ENCODE measurements around the gene CFAP300.

The CFAP300 gene

GRCh38 chr11:102014756-102015155, 32.5 kb upstream of the CFAP300 start:
- no peak for DNase-seq (ENCODE audit: insufficient read length, low spot score)
- no peak for TF ChIP-seq POLR2A (IDR thresholded peaks at IDR 0.05; ENCODE audit: low read depth, low read length)
- no peak for TF ChIP-seq TAF1 (IDR thresholded peaks at IDR 0.05; ENCODE audit: low read depth, low read length)
- no peak for TF ChIP-seq POLR2AphosphoS5 (IDR thresholded peaks at IDR 0.05; ENCODE audit: low read depth, low read length)
- TF ChIP-seq PAX5 (IDR thresholded peaks at IDR 0.05; ENCODE audit: insufficient read depth, low read length, severe bottlenecking) = no peak
- TF ChIP-seq SPI1 (IDR thresholded peaks at IDR 0.05; ENCODE audit: low read depth, low read length) = no peak
- TF ChIP-seq POU2F2 (IDR thresholded peaks at IDR 0.05; ENCODE audit: low read depth, low read length) = no peak
- no peak for FAIRE-seq

GRCh38 chr11:102017026-102017425, 30.2 kb upstream of the CFAP300 start:
- no peak for DNase-seq (ENCODE audit: insufficient read length, low spot score)
- TF ChIP-seq POLR2AphosphoS5 (IDR thresholded peaks at IDR 0.05; ENCODE audit: low read depth, low read length) (no peak), TAF1 (IDR thresholded peaks at IDR 0.05; ENCODE audit: low read depth, low read length) (no peak), PAX5 (IDR thresholded peaks at IDR 0.05; ENCODE audit: insufficient read depth, low read length, severe bottlenecking) (no peak), SPI1 (IDR thresholded peaks at IDR 0.05; ENCODE audit: low read depth, low read length) (no peak)

GRCh38 chr11:102026217-102026616, 21.0 kb upstream of the CFAP300 start:
- no peak for FAIRE-seq
- DNase-seq (ENCODE audit: insufficient read length, low spot score) = no peak
- TF ChIP-seq POLR2A (IDR thresholded peaks at IDR 0.05; ENCODE audit: low read depth, low read length) (no peak), TAF1 (IDR thresholded peaks at IDR 0.05; ENCODE audit: low read depth, low read length) (no peak), POU2F2 (IDR thresholded peaks at IDR 0.05; ENCODE audit: low read depth, low read length) (no peak), POLR2AphosphoS5 (IDR thresholded peaks at IDR 0.05; ENCODE audit: low read depth, low read length) (no peak), SPI1 (IDR thresholded peaks at IDR 0.05; ENCODE audit: low read depth, low read length) (no peak)

More at GRCh38 chr11:102017026-102017425, 30.2 kb upstream of the CFAP300 start:
- no peak for FAIRE-seq

GRCh38 chr11:102026959-102027358, 20.3 kb upstream of the CFAP300 start:
- FAIRE-seq = no peak
- TF ChIP-seq POLR2AphosphoS5 (IDR thresholded peaks at IDR 0.05; ENCODE audit: low read depth, low read length) (no peak), TAF1 (IDR thresholded peaks at IDR 0.05; ENCODE audit: low read depth, low read length) (no peak), POLR2A (IDR thresholded peaks at IDR 0.05; ENCODE audit: low read depth, low read length) (no peak), SPI1 (IDR thresholded peaks at IDR 0.05; ENCODE audit: low read depth, low read length) (no peak), POU2F2 (IDR thresholded peaks at IDR 0.05; ENCODE audit: low read depth, low read length) (no peak), PAX5 (IDR thresholded peaks at IDR 0.05; ENCODE audit: insufficient read depth, low read length, severe bottlenecking) (no peak)
- no peak for DNase-seq (ENCODE audit: insufficient read length, low spot score)

GRCh38 chr11:102036757-102037156, 10.5 kb upstream of the CFAP300 start:
- DNase-seq (ENCODE audit: insufficient read length, low spot score) (no peak), FAIRE-seq (no peak)
- TF ChIP-seq POLR2A (IDR thresholded peaks at IDR 0.05; ENCODE audit: low read depth, low read length) (no peak), PAX5 (IDR thresholded peaks at IDR 0.05; ENCODE audit: insufficient read depth, low read length, severe bottlenecking) (no peak), TAF1 (IDR thresholded peaks at IDR 0.05; ENCODE audit: low read depth, low read length) (no peak), SPI1 (IDR thresholded peaks at IDR 0.05; ENCODE audit: low read depth, low read length) (no peak), POU2F2 (IDR thresholded peaks at IDR 0.05; ENCODE audit: low read depth, low read length) (no peak), POLR2AphosphoS5 (IDR thresholded peaks at IDR 0.05; ENCODE audit: low read depth, low read length) (no peak)

- no peak for FAIRE-seq
- TF ChIP-seq SPI1 (IDR thresholded peaks at IDR 0.05; ENCODE audit: low read depth, low read length) = no peak
- no peak for TF ChIP-seq POLR2AphosphoS5 (IDR thresholded peaks at IDR 0.05; ENCODE audit: low read depth, low read length)
- TF ChIP-seq PAX5 (IDR thresholded peaks at IDR 0.05; ENCODE audit: insufficient read depth, low read length, severe bottlenecking) = no peak
- no peak for TF ChIP-seq POU2F2 (IDR thresholded peaks at IDR 0.05; ENCODE audit: low read depth, low read length)
- TF ChIP-seq TAF1 (IDR thresholded peaks at IDR 0.05; ENCODE audit: low read depth, low read length) = no peak
- TF ChIP-seq POLR2A (IDR thresholded peaks at IDR 0.05; ENCODE audit: low read depth, low read length) = no peak
Measured at GRCh38 chr11:102046841-102047240, 396 bp upstream of the CFAP300 start.

GRCh38 chr11:102050927-102051575, 3.8 kb downstream of the CFAP300 start:
- no peak for TF ChIP-seq SPI1 (IDR thresholded peaks at IDR 0.05; ENCODE audit: low read depth, low read length)
- no peak for TF ChIP-seq POLR2A (IDR thresholded peaks at IDR 0.05; ENCODE audit: low read depth, low read length)
- no peak for TF ChIP-seq POU2F2 (IDR thresholded peaks at IDR 0.05; ENCODE audit: low read depth, low read length)
- TF ChIP-seq PAX5 (IDR thresholded peaks at IDR 0.05; ENCODE audit: insufficient read depth, low read length, severe bottlenecking) = no peak
- TF ChIP-seq POLR2AphosphoS5 (IDR thresholded peaks at IDR 0.05; ENCODE audit: low read depth, low read length) = no peak
- TF ChIP-seq TAF1 (IDR thresholded peaks at IDR 0.05; ENCODE audit: low read depth, low read length) = no peak
- no peak for DNase-seq (ENCODE audit: insufficient read length, low spot score)
- FAIRE-seq = no peak

More at GRCh38 chr11:102046841-102047240, 396 bp upstream of the CFAP300 start:
- no peak for DNase-seq (ENCODE audit: insufficient read length, low spot score)

GRCh38 chr11:102061276-102061675, 14.0 kb downstream of the CFAP300 start:
- DNase-seq (ENCODE audit: insufficient read length, low spot score) = no peak
- TF ChIP-seq POU2F2 (IDR thresholded peaks at IDR 0.05; ENCODE audit: low read depth, low read length) = no peak
- TF ChIP-seq PAX5 (IDR thresholded peaks at IDR 0.05; ENCODE audit: insufficient read depth, low read length, severe bottlenecking) = no peak
- no peak for TF ChIP-seq SPI1 (IDR thresholded peaks at IDR 0.05; ENCODE audit: low read depth, low read length)
- no peak for TF ChIP-seq TAF1 (IDR thresholded peaks at IDR 0.05; ENCODE audit: low read depth, low read length)
- no peak for TF ChIP-seq POLR2AphosphoS5 (IDR thresholded peaks at IDR 0.05; ENCODE audit: low read depth, low read length)
- no peak for TF ChIP-seq POLR2A (IDR thresholded peaks at IDR 0.05; ENCODE audit: low read depth, low read length)
- no peak for FAIRE-seq

- DNase-seq (ENCODE audit: insufficient read length, low spot score) (no peak), FAIRE-seq (no peak)
- TF ChIP-seq POLR2A (IDR thresholded peaks at IDR 0.05; ENCODE audit: low read depth, low read length) (no peak), POLR2AphosphoS5 (IDR thresholded peaks at IDR 0.05; ENCODE audit: low read depth, low read length) (no peak), POU2F2 (IDR thresholded peaks at IDR 0.05; ENCODE audit: low read depth, low read length) (no peak), PAX5 (IDR thresholded peaks at IDR 0.05; ENCODE audit: insufficient read depth, low read length, severe bottlenecking) (no peak), SPI1 (IDR thresholded peaks at IDR 0.05; ENCODE audit: low read depth, low read length) (no peak), TAF1 (IDR thresholded peaks at IDR 0.05; ENCODE audit: low read depth, low read length) (no peak)
Measured at GRCh38 chr11:102062106-102062505, 14.9 kb downstream of the CFAP300 start.
